Prostate gland (tissue), 2 donors: ENCODE data around the gene GALNT2.

Experiments
- CTCF ChIP-seq, 4 experiments: fragments of 200-600 bp in 2 of 4; fragments of 450-650 bp in 2 of 4; sonication (generic) in 2 of 4; IDR thresholded peaks; 1 replicate in 3 of 4; 2 replicates in 1 of 4; pipeline ENCODE4 v1.5.1; 2016 to 2019; ENCODE audit warnings: antibody characterized with exemption in 4 of 4, mild to moderate bottlenecking in 2 of 4, moderate library complexity in 2 of 4
- POLR2A ChIP-seq: fragments of 450-650 bp; IDR thresholded peaks from one replicate; pipeline ENCODE4 v1.6.1; 2016; ENCODE audit warnings: antibody characterized with exemption, mild to moderate bottlenecking
- POLR2AphosphoS5 ChIP-seq: sonication (generic); formaldehyde crosslinking; IDR thresholded peaks from one replicate; pipeline ENCODE4 v1.6.1; 2017; ENCODE audit warnings: antibody characterized with exemption

DNA sequence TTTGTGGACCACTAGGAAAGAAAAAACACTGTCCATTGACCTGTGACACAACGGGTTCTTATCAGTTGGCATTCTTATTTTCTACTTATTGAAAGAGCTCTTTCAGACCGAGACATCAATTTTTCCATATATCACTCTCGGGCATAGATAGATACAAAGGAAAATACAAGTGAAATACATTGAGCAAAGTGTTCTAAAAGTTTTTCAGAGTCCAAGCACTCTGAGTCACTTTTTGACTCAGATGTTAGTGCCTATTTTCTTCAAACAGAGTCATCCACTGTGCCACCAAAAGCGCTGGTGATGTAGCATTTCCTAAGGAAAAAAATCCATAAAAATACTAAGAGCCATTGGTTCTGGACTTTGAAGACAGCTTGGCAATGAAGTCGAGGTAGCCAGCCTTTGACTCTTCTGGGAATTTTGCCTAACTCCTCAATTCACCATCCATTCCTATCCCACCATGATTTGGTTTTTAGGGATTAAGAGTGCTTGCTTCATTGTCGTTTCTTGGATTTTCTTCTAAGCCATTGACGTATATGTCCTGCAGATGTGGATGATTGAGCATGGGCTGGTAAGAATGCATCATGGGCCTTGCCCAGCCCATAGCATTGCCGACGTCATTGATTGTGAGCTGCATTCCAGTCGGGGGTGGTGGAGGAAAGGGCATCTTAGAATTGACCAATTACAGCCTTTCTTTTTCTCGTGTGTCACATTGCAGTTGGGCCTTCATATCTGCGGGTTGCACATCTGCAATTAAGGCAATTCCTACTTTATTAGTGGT is 10.6 kb downstream of the GALNT2 start:
- TF ChIP-seq CTCF (IDR thresholded peaks at IDR 0.05) (no peak), POLR2A (no peak), POLR2AphosphoS5 (no peak)
